ENCODE measurements around the gene MCM7. TPM values are rescaled to one million over a fixed set of nuclear protein-coding genes. Genes with fewer than 3 reads are reported as not detected.

The MCM7 gene
- total and polyA plus RNA-seq, 7 donors = 29.6 to 99.3 (median 34.2) TPM

GRCh38 chr7:100109521-100110163 is 8.4 kb upstream of the MCM7 start:
- H3K36me3 ChIP-seq = peaks cover 29 to 93% (median 61%) of the 10 kb centered on the region in 4 donors
- H3K4me3 ChIP-seq = no peak overlapping the region
- TF ChIP-seq EP300 (IDR thresholded peaks at IDR 0.05) (no peak), CTCF (IDR thresholded peaks at IDR 0.05) (no peak), POLR2AphosphoS5 (IDR thresholded peaks at IDR 0.05) (no peak), POLR2A (IDR thresholded peaks at IDR 0.05) (no peak)
- intact Hi-C loops (cut with DNase I) = no loop called here
- H3K4me1 ChIP-seq = no peaks in the 10 kb centered on the region
- no peak overlapping the region for H3K27ac ChIP-seq
- no peak for DNase-seq
- H3K27me3 ChIP-seq = no peaks in the 10 kb centered on the region
- WGBS, 2 donors = 85 to 92% methylated on average over 12 of the region's 12 CpGs
- H3K9me3 ChIP-seq = no peaks in the 10 kb centered on the region

GRCh38 chr7:100107890-100108289 is 6.7 kb upstream of the MCM7 start:
- Histone ChIP-seq H3K4me3 (no peak overlapping the region), H3K36me3 (peaks cover 29 to 97% (median 56%) of the 10 kb centered on the region in 4 donors), H3K27me3 (no peaks in the 10 kb centered on the region), H3K27ac (no peak overlapping the region), H3K4me1 (peaks cover 0 to 1% (median 0%) of the 10 kb centered on the region in 4 donors), H3K9me3 (no peaks in the 10 kb centered on the region)
- DNase-seq = no peak
- TF ChIP-seq POLR2A (IDR thresholded peaks at IDR 0.05) (no peak), EP300 (IDR thresholded peaks at IDR 0.05) (no peak), CTCF (IDR thresholded peaks at IDR 0.05) (no peak), POLR2AphosphoS5 (IDR thresholded peaks at IDR 0.05) (no peak)
- intact Hi-C loops (cut with DNase I) = no loop called here
- 81 to 88% methylated on average over 11 of the region's 11 CpGs for WGBS, 2 donors

- Histone ChIP-seq H3K4me1 (peaks cover 0 to 8% (median 6%) of the 10 kb centered on the region in 4 donors), H3K4me3 (no peak overlapping the region), H3K36me3 (peaks cover 28 to 93% (median 52%) of the 10 kb centered on the region in 4 donors), H3K27me3 (no peaks in the 10 kb centered on the region), H3K9me3 (no peaks in the 10 kb centered on the region), H3K27ac (no peak overlapping the region)
- no peak for TF ChIP-seq POLR2A (IDR thresholded peaks at IDR 0.05)
- no peak for TF ChIP-seq EP300 (IDR thresholded peaks at IDR 0.05)
- no peak for TF ChIP-seq CTCF (IDR thresholded peaks at IDR 0.05)
- no peak for TF ChIP-seq POLR2AphosphoS5 (IDR thresholded peaks at IDR 0.05)
- intact Hi-C loops (cut with DNase I) = no loop called here
- DNase-seq = no peak
- 90 to 91% methylated on average over 25 of the region's 25 CpGs for WGBS, 2 donors
Observed at GRCh38 chr7:100107125-100107737, 6.0 kb upstream of the MCM7 start.

- H3K4me1 ChIP-seq = peaks cover 0 to 13% (median 8%) of the 10 kb centered on the region in 4 donors
- TF ChIP-seq CTCF (IDR thresholded peaks at IDR 0.05) (no peak), POLR2AphosphoS5 (IDR thresholded peaks at IDR 0.05) (no peak), EP300 (IDR thresholded peaks at IDR 0.05) (no peak), POLR2A (IDR thresholded peaks at IDR 0.05) (no peak)
- intact Hi-C loops (cut with DNase I) = no loop called here
- no peak for DNase-seq
- no peaks in the 10 kb centered on the region for H3K9me3 ChIP-seq
- 84 to 89% methylated on average over 17 of the region's 17 CpGs for WGBS, 2 donors
- no peaks in the 10 kb centered on the region for H3K27me3 ChIP-seq
- H3K36me3 ChIP-seq = peaks cover 22 to 87% (median 48%) of the 10 kb centered on the region in 4 donors
- no peak overlapping the region for H3K4me3 ChIP-seq
- no peak overlapping the region for H3K27ac ChIP-seq
Observed at GRCh38 chr7:100106633-100107032, 5.4 kb upstream of the MCM7 start.

Data from sigmoid colon (tissue), 7 donors.